Thyroid gland (tissue), 4 donors: Measurements from ENCODE around the gene SCN4B.

Experiments
- CTCF ChIP-seq, 6 experiments: fragments of 200-600 bp in 3 of 6; fragments of 450-650 bp in 3 of 6; sonication (generic) in 3 of 6; IDR thresholded peaks; one replicate each; pipeline ENCODE4 v1.5.1; 2016 to 2019; ENCODE audit warnings: antibody characterized with exemption in 6 of 6, mild to moderate bottlenecking in 2 of 6, inconsistent platforms in 1 of 6, moderate library complexity in 1 of 6
- POLR2A ChIP-seq, 2 donors: fragments of 450-650 bp; IDR thresholded peaks; one replicate each; pipeline ENCODE4 v1.6.1; 2017; ENCODE audit warnings: antibody characterized with exemption in 2 of 2, mild to moderate bottlenecking in 2 of 2, moderate library complexity in 1 of 2

DNA sequence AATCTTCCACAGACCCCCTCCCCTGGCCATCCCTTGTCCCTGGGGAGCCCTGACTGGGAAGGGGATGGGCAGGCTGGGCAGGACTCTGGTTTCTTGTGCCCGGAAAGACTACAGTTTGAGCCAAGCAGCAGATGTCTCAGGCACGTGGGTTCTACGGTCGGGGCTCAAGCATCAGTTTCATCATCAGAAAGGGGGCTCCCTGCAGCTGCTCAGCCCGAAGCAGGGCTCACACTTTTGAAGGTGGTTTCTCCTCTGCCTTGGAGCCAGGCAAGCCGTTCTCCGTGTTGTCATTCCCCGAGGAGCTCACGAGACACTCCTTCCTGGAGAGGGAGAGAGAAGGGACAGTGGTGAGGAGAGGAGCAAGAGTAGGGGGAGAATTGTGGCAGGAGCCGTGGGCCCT, 15.8 kb downstream of the SCN4B start:
- TF ChIP-seq POLR2A (IDR thresholded peaks at IDR 0.05) (no peak), CTCF (IDR thresholded peaks at IDR 0.05) (no peak)
